Measurements from ENCODE around the gene MACROD2.

DNA sequence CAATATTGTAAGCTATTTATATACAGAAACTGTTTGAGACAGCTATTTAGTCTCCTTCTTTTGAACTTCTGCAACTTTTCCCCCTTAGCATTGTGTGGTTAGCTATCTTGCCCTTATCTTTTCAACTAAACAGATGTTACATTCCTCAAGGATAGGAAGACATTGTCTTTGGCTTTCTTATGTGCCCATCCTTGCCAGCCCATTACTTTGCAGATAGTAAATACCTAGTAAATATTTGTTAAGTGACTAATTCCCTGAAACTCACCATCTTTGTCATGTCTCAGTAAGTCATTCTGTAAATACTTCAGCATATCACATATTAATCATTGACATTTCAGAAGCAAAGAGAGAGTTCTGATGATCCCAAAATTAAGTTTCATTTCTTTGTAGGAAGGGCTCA lies 411.2 kb downstream of the MACROD2 start:
- no peak for TF ChIP-seq POLR2A (IDR thresholded peaks at IDR 0.05; ENCODE audit: low read depth, low read length)
- TF ChIP-seq CTCF (conservative IDR thresholded peaks at IDR 0.05; ENCODE audit: low read depth, low read length), result no peak
- TF ChIP-seq MXI1 (IDR thresholded peaks at IDR 0.05; ENCODE audit: borderline replicate concordance, low read depth, low read length), result no peak
- no peak for TF ChIP-seq RFX5 (IDR thresholded peaks at IDR 0.05; ENCODE audit: low read depth, low read length)
- TF ChIP-seq USF2 (IDR thresholded peaks at IDR 0.05; ENCODE audit: low read depth, low read length), result no peak

All from IMR-90 (cell line).